Fibroblast of lung (primary cell): ENCODE results near the gene CAB39L.

Source experiments
- EZH2 ChIP-seq: IDR thresholded peaks from 2 replicates; pipeline ENCODE4 v1.5.1; 2012; ENCODE audit warnings: low read length, control low read depth, mild to moderate bottlenecking; ENCODE audit errors: missing control alignments
- TF ChIP-seq, protein P1 (sequence below), 2 donors: IDR thresholded peaks in 1 of 2; conservative IDR thresholded peaks in 1 of 2; 1 replicate in 1 of 2; 2 replicates in 1 of 2; pipeline ENCODE4 v1.5.1; 2011 to 2012; ENCODE audit warnings: low read length in 2 of 2, control low read depth in 1 of 2, inconsistent platforms in 1 of 2, low read depth in 1 of 2, mild to moderate bottlenecking in 1 of 2

DNA sequence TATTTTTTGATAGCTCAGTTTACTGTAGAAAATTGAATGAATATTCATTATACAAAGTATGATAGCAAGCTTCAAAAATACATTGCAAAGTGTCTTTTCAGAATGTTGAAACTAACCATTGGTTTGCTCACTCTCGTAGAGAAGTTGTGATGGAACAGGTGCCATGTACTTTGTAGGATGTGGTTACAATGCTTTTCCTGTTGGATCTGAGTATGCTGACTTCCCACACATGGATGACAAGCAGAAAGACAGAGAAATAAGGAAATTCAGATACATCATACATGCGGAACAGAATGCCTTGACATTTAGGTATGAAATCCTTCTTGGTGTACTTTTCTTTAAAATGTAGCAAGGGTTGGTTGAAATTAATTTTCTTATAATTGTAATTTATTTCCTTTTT lies 165.7 kb downstream of the CAB39L start:
- TF ChIP-seq, protein P1, sequence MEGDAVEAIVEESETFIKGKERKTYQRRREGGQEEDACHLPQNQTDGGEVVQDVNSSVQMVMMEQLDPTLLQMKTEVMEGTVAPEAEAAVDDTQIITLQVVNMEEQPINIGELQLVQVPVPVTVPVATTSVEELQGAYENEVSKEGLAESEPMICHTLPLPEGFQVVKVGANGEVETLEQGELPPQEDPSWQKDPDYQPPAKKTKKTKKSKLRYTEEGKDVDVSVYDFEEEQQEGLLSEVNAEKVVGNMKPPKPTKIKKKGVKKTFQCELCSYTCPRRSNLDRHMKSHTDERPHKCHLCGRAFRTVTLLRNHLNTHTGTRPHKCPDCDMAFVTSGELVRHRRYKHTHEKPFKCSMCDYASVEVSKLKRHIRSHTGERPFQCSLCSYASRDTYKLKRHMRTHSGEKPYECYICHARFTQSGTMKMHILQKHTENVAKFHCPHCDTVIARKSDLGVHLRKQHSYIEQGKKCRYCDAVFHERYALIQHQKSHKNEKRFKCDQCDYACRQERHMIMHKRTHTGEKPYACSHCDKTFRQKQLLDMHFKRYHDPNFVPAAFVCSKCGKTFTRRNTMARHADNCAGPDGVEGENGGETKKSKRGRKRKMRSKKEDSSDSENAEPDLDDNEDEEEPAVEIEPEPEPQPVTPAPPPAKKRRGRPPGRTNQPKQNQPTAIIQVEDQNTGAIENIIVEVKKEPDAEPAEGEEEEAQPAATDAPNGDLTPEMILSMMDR (conservative IDR thresholded peaks at IDR 0.05 in 1 of 2, IDR thresholded peaks at IDR 0.05 in 1 of 2; ENCODE audit: low read depth in 1 of 2, low read length in 2 of 2), result no peak
- TF ChIP-seq EZH2, result no peak
